Measurements from ENCODE around the gene SAMD4A. TPM values are rescaled to one million over a fixed set of nuclear protein-coding genes. Genes with fewer than 3 reads are reported as not detected.

Gene SAMD4A
- polyA plus RNA-seq, 2 of the 4 experiments (the other 2 are of a cell fraction) = 3.9 to 5.4 TPM

- no peak for ATAC-seq
- no peak overlapping the region for H3K4me3 ChIP-seq
- no peak overlapping the region for H3K27ac ChIP-seq
- WGBS (ENCODE audit: missing lambda C conversion rate) = 71% methylated on average over 6 of the region's 6 CpGs
- ChIA-PET POLR2A (no interaction called here), CTCF (interaction anchor here (1.6 to 10.9 kb wide), 2 partner anchors 10 to 252 kb away, joined by 5 to 98 read pairs; no protein-coding TSS in a partner anchor)
- TF ChIP-seq ZFP36 (IDR thresholded peaks at IDR 0.05; ENCODE audit: borderline replicate concordance, partially characterized antibody) (no peak), RARB (CRISPR knock-in tag; IDR thresholded peaks at IDR 0.05) (no peak), NR3C1 (IDR thresholded peaks at IDR 0.05) (no peak), JUNB (IDR thresholded peaks at IDR 0.05) (no peak), HOXA7 (CRISPR knock-in tag; IDR thresholded peaks at IDR 0.05) (no peak), FOXS1 (CRISPR knock-in tag; IDR thresholded peaks at IDR 0.05) (no peak), CHD4 (IDR thresholded peaks at IDR 0.05; ENCODE audit: borderline replicate concordance) (no peak), ZNF302 (CRISPR knock-in tag; IDR thresholded peaks at IDR 0.05) (no peak), ZC3H11A (IDR thresholded peaks at IDR 0.05) (no peak), HOXB13 (CRISPR knock-in tag; IDR thresholded peaks at IDR 0.05; ENCODE audit: low read depth) (no peak), EHF (CRISPR knock-in tag; IDR thresholded peaks at IDR 0.05) (no peak), EHMT2 (IDR thresholded peaks at IDR 0.05; ENCODE audit: low read depth) (no peak), JUN (IDR thresholded peaks at IDR 0.05) (no peak), HEYL (CRISPR knock-in tag; IDR thresholded peaks at IDR 0.05) (no peak), HOXB5 (CRISPR knock-in tag; IDR thresholded peaks at IDR 0.05) (no peak), POLR2AphosphoS2 (conservative IDR thresholded peaks at IDR 0.05; ENCODE audit: low read length) (no peak), TP53 (CRISPR knock-in tag; IDR thresholded peaks at IDR 0.05) (no peak), USF2 (IDR thresholded peaks at IDR 0.05) (no peak)
- TF ChIP-seq, protein P1, sequence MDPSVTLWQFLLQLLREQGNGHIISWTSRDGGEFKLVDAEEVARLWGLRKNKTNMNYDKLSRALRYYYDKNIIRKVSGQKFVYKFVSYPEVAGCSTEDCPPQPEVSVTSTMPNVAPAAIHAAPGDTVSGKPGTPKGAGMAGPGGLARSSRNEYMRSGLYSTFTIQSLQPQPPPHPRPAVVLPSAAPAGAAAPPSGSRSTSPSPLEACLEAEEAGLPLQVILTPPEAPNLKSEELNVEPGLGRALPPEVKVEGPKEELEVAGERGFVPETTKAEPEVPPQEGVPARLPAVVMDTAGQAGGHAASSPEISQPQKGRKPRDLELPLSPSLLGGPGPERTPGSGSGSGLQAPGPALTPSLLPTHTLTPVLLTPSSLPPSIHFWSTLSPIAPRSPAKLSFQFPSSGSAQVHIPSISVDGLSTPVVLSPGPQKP (IDR thresholded peaks at IDR 0.05; ENCODE audit: low read depth, low read length) = no peak
- no peaks in the 10 kb centered on the region for H3K9me3 ChIP-seq
- H3K4me1 ChIP-seq = no peaks in the 10 kb centered on the region
- no peak overlapping the region for H3K4me2 ChIP-seq
- no peak for FAIRE-seq
- DNase-seq (ENCODE audit: low read depth in 1 of 2, low spot score in 1 of 2) = no peak
Observed at GRCh38 chr14:54815515-54815914, 248.6 kb downstream of the SAMD4A start.

DNA sequence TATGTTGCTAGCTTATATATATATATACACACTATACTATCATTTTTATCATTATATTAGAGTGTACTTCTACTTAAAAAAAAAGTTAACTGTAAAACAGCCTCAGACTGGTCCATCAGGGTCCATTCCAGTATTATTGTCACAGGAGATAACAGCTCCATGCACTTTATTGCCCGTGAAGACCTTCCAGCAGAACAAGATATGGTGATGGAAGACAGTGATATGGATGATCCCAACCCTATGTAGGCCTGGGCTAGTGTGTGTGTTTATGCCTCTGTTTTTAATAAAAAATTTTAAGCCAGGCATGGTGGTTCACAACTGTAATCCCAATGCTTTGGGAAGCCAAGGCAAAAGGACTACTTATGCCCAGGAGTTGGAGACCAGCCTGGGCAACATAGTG lies 249.5 kb downstream of the SAMD4A start:
- ATAC-seq (no peak), DNase-seq (ENCODE audit: low read depth in 1 of 2, low spot score in 1 of 2) (no peak), FAIRE-seq (no peak)
- H3K9me3 ChIP-seq = no peaks in the 10 kb centered on the region
- ChIA-PET POLR2A (no interaction called here), CTCF (interaction anchor here (1.2 to 10.9 kb wide), 4 partner anchors 11 to 252 kb away, joined by 4 to 98 read pairs (median 6); no protein-coding TSS in a partner anchor)
- WGBS (ENCODE audit: missing lambda C conversion rate) = 64% methylated on average over 1 of the region's 1 CpG
- H3K4me2 ChIP-seq = no peak overlapping the region
- no peaks in the 10 kb centered on the region for H3K4me1 ChIP-seq
- H3K27ac ChIP-seq = no peak overlapping the region
- no peak for TF ChIP-seq CBX8 (IDR thresholded peaks at IDR 0.05)
- no peak for TF ChIP-seq PHF8 (IDR thresholded peaks at IDR 0.05; ENCODE audit: borderline replicate concordance, low read depth)
- TF ChIP-seq RFX5 (IDR thresholded peaks at IDR 0.05) = no peak
- no peak overlapping the region for H3K4me3 ChIP-seq

GRCh38 chr14:54817506-54817905 lies 250.6 kb downstream of the SAMD4A start:
- no peak for ATAC-seq
- Histone ChIP-seq H3K9me3 (no peaks in the 10 kb centered on the region), H3K4me3 (no peak overlapping the region), H3K4me1 (no peaks in the 10 kb centered on the region), H3K4me2 (no peak overlapping the region), H3K27ac (no peak overlapping the region)
- 79% methylated on average over 5 of the region's 5 CpGs for WGBS (ENCODE audit: missing lambda C conversion rate)
- TF ChIP-seq RCOR1 (IDR thresholded peaks at IDR 0.05; ENCODE audit: low read depth, low read length) (no peak), ZFP36 (IDR thresholded peaks at IDR 0.05; ENCODE audit: borderline replicate concordance, partially characterized antibody) (no peak)
- no peak for FAIRE-seq
- DNase-seq (ENCODE audit: low read depth in 1 of 2, low spot score in 1 of 2) = no peak
- CTCF ChIA-PET = interaction anchor here (1.0 to 10.9 kb wide), 8 partner anchors 12 to 451 kb away, joined by 3 to 98 read pairs (median 4); no protein-coding TSS in a partner anchor
- POLR2A ChIA-PET = no interaction called here

All from A549 (cell line).